ENCODE data around the gene LHB.
A peak's percentile ranks its signal among the peaks of the same experiment; 100 is the strongest.

Gene LHB

GRCh38 chr19:48968813-48969218 is 48.1 kb downstream of the LHB start:
- no peak overlapping the region for H3K4me3 ChIP-seq
- DNase-seq (ENCODE audit: low spot score in 2 of 2), result no peak
- in situ Hi-C loops (cut with MboI; ENCODE audit: low sequenced_read_pairs), result loop anchor here (10.0 kb wide), 1 partner anchor 324 kb away; the partner anchor contains the start of gene CA11
- H3K4me1 ChIP-seq, result peaks cover 10% of the 10 kb centered on the region
- H3K36me3 ChIP-seq (replicated peaks), result peaks cover 67% of the 10 kb centered on the region
- H3K27me3 ChIP-seq (ENCODE audit: low read depth), result no peaks in the 10 kb centered on the region
- no peaks in the 10 kb centered on the region for H3K9me3 ChIP-seq

GRCh38 chr19:48968179-48968661 is 48.7 kb downstream of the LHB start:
- H3K27me3 ChIP-seq (ENCODE audit: low read depth), result no peaks in the 10 kb centered on the region
- H3K36me3 ChIP-seq (replicated peaks), result peaks cover 64% of the 10 kb centered on the region
- no peak overlapping the region for H3K4me3 ChIP-seq
- in situ Hi-C loops (cut with MboI; ENCODE audit: low sequenced_read_pairs), result loop anchor here (10.0 kb wide), 1 partner anchor 323 kb away; the partner anchor contains the start of gene CA11
- H3K4me1 ChIP-seq, result peaks cover 16% of the 10 kb centered on the region
- H3K9me3 ChIP-seq, result no peaks in the 10 kb centered on the region
- DNase-seq (ENCODE audit: low spot score in 2 of 2), result no peak

GRCh38 chr19:48967346-48968178 is 49.3 kb downstream of the LHB start:
- Histone ChIP-seq H3K9me3 (no peaks in the 10 kb centered on the region), H3K4me3 (no peak overlapping the region), H3K27me3 (ENCODE audit: low read depth) (no peaks in the 10 kb centered on the region), H3K4me1 (peaks cover 16% of the 10 kb centered on the region), H3K36me3 (replicated peaks) (peaks cover 59% of the 10 kb centered on the region)
- no peak for DNase-seq (ENCODE audit: low spot score in 2 of 2)
- in situ Hi-C loops (cut with MboI; ENCODE audit: low sequenced_read_pairs), result loop anchor here (10.0 kb wide), 1 partner anchor 323 kb away; the partner anchor contains the start of gene CA11

DNA sequence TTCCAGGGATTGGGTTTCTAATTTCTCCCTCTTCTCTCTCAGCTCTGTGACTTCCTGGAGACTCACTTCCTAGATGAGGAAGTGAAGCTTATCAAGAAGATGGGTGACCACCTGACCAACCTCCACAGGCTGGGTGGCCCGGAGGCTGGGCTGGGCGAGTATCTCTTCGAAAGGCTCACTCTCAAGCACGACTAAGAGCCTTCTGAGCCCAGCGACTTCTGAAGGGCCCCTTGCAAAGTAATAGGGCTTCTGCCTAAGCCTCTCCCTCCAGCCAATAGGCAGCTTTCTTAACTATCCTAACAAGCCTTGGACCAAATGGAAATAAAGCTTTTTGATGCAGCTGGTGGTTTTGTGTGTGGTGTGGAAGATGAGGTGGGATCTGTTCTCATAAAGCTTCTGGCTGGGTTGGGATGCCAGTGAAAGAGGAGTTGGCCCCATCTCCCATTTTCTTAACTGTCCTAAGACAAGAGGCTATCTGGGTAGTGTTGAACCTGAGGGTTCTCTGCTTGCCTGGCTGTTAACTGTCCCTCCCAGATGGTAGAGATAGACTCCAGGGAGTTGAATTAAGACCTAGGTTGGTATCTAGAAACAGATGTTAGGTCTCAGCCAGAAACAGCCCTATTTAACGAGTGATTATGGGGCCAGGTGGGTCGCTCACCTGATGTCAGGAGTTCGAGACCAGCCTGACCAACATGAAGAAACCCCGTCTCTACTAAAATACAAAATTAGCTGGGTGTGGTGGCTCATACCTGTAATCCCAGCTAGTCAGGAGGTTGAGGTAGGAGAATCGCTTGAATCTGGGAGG is 50.1 kb downstream of the LHB start:
- H3K4me1 ChIP-seq, result peaks cover 16% of the 10 kb centered on the region
- no peaks in the 10 kb centered on the region for H3K27me3 ChIP-seq (ENCODE audit: low read depth)
- peak overlapping the region; percentile 91 for H3K4me3 ChIP-seq
- DNase-seq (ENCODE audit: low spot score in 2 of 2), result no peak
- H3K36me3 ChIP-seq (replicated peaks), result peaks cover 57% of the 10 kb centered on the region
- in situ Hi-C loops (cut with MboI; ENCODE audit: low sequenced_read_pairs), result loop anchor here (10.0 kb wide), 1 partner anchor 322 kb away; the partner anchor contains the start of gene CA11
- H3K9me3 ChIP-seq, result no peaks in the 10 kb centered on the region
